OCI-LY1 (cell line): ENCODE data around the gene NDUFB11.

Experiments
- H2AFZ ChIP-seq: fragments of 200-600 bp; sonication (generic), shearing (Covaris generic); 2 replicates; pipeline ENCODE4 v1.6.0; 2014; ENCODE audit warnings: antibody characterized with exemption, mild to moderate bottlenecking, low read length
- H3F3A ChIP-seq: fragments of 200-600 bp; sonication (generic), shearing (Covaris generic); 2 replicates; pipeline ENCODE4 v1.6.0; 2014; ENCODE audit warnings: mild to moderate bottlenecking, antibody characterized with exemption, low read length, moderate library complexity; ENCODE audit not compliant: insufficient read depth
- H3K27ac ChIP-seq: fragments of 200-600 bp; sonication (generic); 2 replicates; pipeline ENCODE4 v1.5.1; 2014; ENCODE audit warnings: low read length, mixed run types, mild to moderate bottlenecking, low read depth; ENCODE audit not compliant: poor library complexity, severe bottlenecking
- H3K27me3 ChIP-seq: fragments of 200-600 bp; sonication (generic); 2 replicates; pipeline ENCODE4 v1.6.0; 2014; ENCODE audit warnings: antibody characterized with exemption, mild to moderate bottlenecking, low read length, moderate library complexity; ENCODE audit not compliant: insufficient read depth
- H3K36me3 ChIP-seq: fragments of 200-600 bp; sonication (generic); 2 replicates; pipeline ENCODE4 v1.6.1; 2014; ENCODE audit warnings: mild to moderate bottlenecking, antibody characterized with exemption, low read length, moderate library complexity, mixed read lengths; ENCODE audit not compliant: insufficient read depth
- H3K4me1 ChIP-seq: fragments of 200-600 bp; sonication (generic); 2 replicates; pipeline ENCODE4 v1.5.1; 2014; ENCODE audit warnings: mild to moderate bottlenecking, low read length, moderate library complexity; ENCODE audit not compliant: insufficient read depth, severe bottlenecking
- H3K4me2 ChIP-seq: fragments of 200-600 bp; sonication (generic), shearing (Covaris generic); 2 replicates; pipeline ENCODE4 v1.6.1; 2014; ENCODE audit warnings: low read length
- H3K4me3 ChIP-seq: fragments of 200-600 bp; sonication (generic); 2 replicates; pipeline ENCODE4 v1.5.1; 2014; ENCODE audit warnings: low read length, low read depth, mild to moderate bottlenecking, mixed read lengths; ENCODE audit not compliant: poor library complexity, severe bottlenecking
- H3K79me2 ChIP-seq: fragments of 200-600 bp; shearing (Covaris generic); 2 replicates; pipeline ENCODE4 v1.6.1; 2016; ENCODE audit warnings: mixed run types, low read length, mixed read lengths; ENCODE audit not compliant: insufficient read depth
- H3K9ac ChIP-seq: fragments of 200-600 bp; sonication (generic), shearing (Covaris generic); 2 replicates; pipeline ENCODE4 v1.6.1; 2014; ENCODE audit warnings: mild to moderate bottlenecking, low read length, mixed read lengths
- H3K9me2 ChIP-seq: fragments of 200-600 bp; sonication (generic), shearing (Covaris generic); 2 replicates; pipeline ENCODE4 v1.6.1; 2014; ENCODE audit warnings: low read depth, mild to moderate bottlenecking, low read length, mixed read lengths
- H3K9me3 ChIP-seq: fragments of 200-600 bp; shearing (Covaris generic); 2 replicates; pipeline ENCODE4 v1.6.1; 2014; ENCODE audit warnings: low read length, mixed read lengths
- H4K20me1 ChIP-seq: fragments of 200-600 bp; sonication (generic), shearing (Covaris generic); 2 replicates; pipeline ENCODE4 v1.6.0; 2016; ENCODE audit warnings: mild to moderate bottlenecking, low read length; ENCODE audit not compliant: insufficient read depth
- CTCF ChIP-seq: fragments of 200-600 bp; sonication (generic), shearing (Covaris generic); IDR thresholded peaks from 2 replicates; pipeline ENCODE4 v1.5.1; 2017; ENCODE audit warnings: mild to moderate bottlenecking, antibody characterized with exemption, low read length, moderate library complexity, mixed read lengths
- EZH2 ChIP-seq: fragments of 200-600 bp; sonication (generic), shearing (Covaris generic); IDR thresholded peaks from 2 replicates; pipeline ENCODE4 v1.8.0; 2017; ENCODE audit warnings: borderline replicate concordance, mixed run types, mild to moderate bottlenecking, antibody characterized with exemption, low read length, moderate library complexity, mixed read lengths

Gene NDUFB11

GRCh38 chrX:47178337-47178736 is 33.8 kb upstream of the NDUFB11 start:
- no peak overlapping the region for H3K27ac ChIP-seq
- no peaks in the 10 kb centered on the region for H3K9me2 ChIP-seq
- H3K4me3 ChIP-seq = no peak overlapping the region
- no peaks in the 10 kb centered on the region for H3K27me3 ChIP-seq
- H2AFZ ChIP-seq = no peak overlapping the region
- TF ChIP-seq CTCF (no peak), EZH2 (no peak)
- H3K4me2 ChIP-seq = no peak overlapping the region
- no peaks in the 10 kb centered on the region for H3K9me3 ChIP-seq
- H3K36me3 ChIP-seq = peaks cover 64% of the 10 kb centered on the region
- no peaks in the 10 kb centered on the region for H3K79me2 ChIP-seq
- H3K4me1 ChIP-seq = no peaks in the 10 kb centered on the region
- no peaks in the 10 kb centered on the region for H4K20me1 ChIP-seq
- no peaks in the 10 kb centered on the region for H3F3A ChIP-seq
- no peak overlapping the region for H3K9ac ChIP-seq

- no peak overlapping the region for H3K4me2 ChIP-seq
- H3K4me3 ChIP-seq = no peak overlapping the region
- no peak overlapping the region for H3K27ac ChIP-seq
- no peaks in the 10 kb centered on the region for H3K27me3 ChIP-seq
- H3K4me1 ChIP-seq = no peaks in the 10 kb centered on the region
- no peaks in the 10 kb centered on the region for H3F3A ChIP-seq
- peaks cover 60% of the 10 kb centered on the region for H3K36me3 ChIP-seq
- TF ChIP-seq CTCF (no peak), EZH2 (no peak)
- H3K9ac ChIP-seq = no peak overlapping the region
- H3K79me2 ChIP-seq = no peaks in the 10 kb centered on the region
- no peaks in the 10 kb centered on the region for H3K9me2 ChIP-seq
- no peaks in the 10 kb centered on the region for H3K9me3 ChIP-seq
- H4K20me1 ChIP-seq = no peaks in the 10 kb centered on the region
- no peak overlapping the region for H2AFZ ChIP-seq
These were observed 32.6 kb upstream of the NDUFB11 start for GRCh38 chrX:47177079-47177478.

- H3K4me1 ChIP-seq = no peaks in the 10 kb centered on the region
- H3K27ac ChIP-seq = no peak overlapping the region
- no peaks in the 10 kb centered on the region for H4K20me1 ChIP-seq
- H3F3A ChIP-seq = no peaks in the 10 kb centered on the region
- TF ChIP-seq CTCF (no peak), EZH2 (no peak)
- H3K9me3 ChIP-seq = no peaks in the 10 kb centered on the region
- no peak overlapping the region for H3K9ac ChIP-seq
- H3K4me3 ChIP-seq = no peak overlapping the region
- no peaks in the 10 kb centered on the region for H3K9me2 ChIP-seq
- peaks cover 60% of the 10 kb centered on the region for H3K36me3 ChIP-seq
- H3K27me3 ChIP-seq = no peaks in the 10 kb centered on the region
- no peak overlapping the region for H3K4me2 ChIP-seq
- H2AFZ ChIP-seq = no peak overlapping the region
- H3K79me2 ChIP-seq = no peaks in the 10 kb centered on the region
These were observed 31.7 kb upstream of the NDUFB11 start for GRCh38 chrX:47176101-47176740.
